IPS-18c (cell line): ENCODE data around the gene CTIF.
"Not testable (repeated sequence)": the region's sequence is repeated elsewhere in the genome, so short reads cannot be mapped to it uniquely, and the experiment has no call there.

Source experiments
- H3K4me3 ChIP-seq: 2 replicates; pipeline ENCODE4 v1.7.0; 2013; ENCODE audit warnings: low read depth, mild to moderate bottlenecking, low read length, moderate library complexity; ENCODE audit not compliant: insufficient read depth
- H3K9me3 ChIP-seq: one replicate; pipeline ENCODE4 v1.6.1; 2013; ENCODE audit warnings: mild to moderate bottlenecking, low read length, moderate library complexity; ENCODE audit not compliant: control insufficient read depth, insufficient read depth

CTIF gene

GRCh38 chr18:48800466-48800865 lies 261.6 kb downstream of the CTIF start:
- H3K9me3 ChIP-seq, result no peaks in the 10 kb centered on the region
- H3K4me3 ChIP-seq, result no peak overlapping the region

GRCh38 chr18:48800876-48801727 lies 262.3 kb downstream of the CTIF start:
- no peaks in the 10 kb centered on the region for H3K9me3 ChIP-seq
- no peak overlapping the region for H3K4me3 ChIP-seq

GRCh38 chr18:48801728-48802542 lies 263.1 kb downstream of the CTIF start:
- H3K4me3 ChIP-seq, result no peak overlapping the region
- H3K9me3 ChIP-seq, result no peaks in the 10 kb centered on the region

GRCh38 chr18:48802543-48803290 lies 263.9 kb downstream of the CTIF start:
- H3K4me3 ChIP-seq, result no peak overlapping the region
- no peaks in the 10 kb centered on the region for H3K9me3 ChIP-seq

GRCh38 chr18:48803518-48803917 lies 264.7 kb downstream of the CTIF start:
- Histone ChIP-seq H3K9me3 (no peaks in the 10 kb centered on the region), H3K4me3 (no peak overlapping the region)

GRCh38 chr18:48803951-48804855 lies 265.4 kb downstream of the CTIF start:
- Histone ChIP-seq H3K9me3 (no peaks in the 10 kb centered on the region), H3K4me3 (no peak overlapping the region)

- Histone ChIP-seq H3K9me3 (no peaks in the 10 kb centered on the region), H3K4me3 (no peak overlapping the region)
These were observed 266.2 kb downstream of the CTIF start for GRCh38 chr18:48804856-48805610.

- no peak overlapping the region for H3K4me3 ChIP-seq
These were observed 267.1 kb downstream of the CTIF start for GRCh38 chr18:48805826-48806535.

GRCh38 chr18:48806551-48807261 lies 267.9 kb downstream of the CTIF start:
- Histone ChIP-seq H3K9me3 (no peaks in the 10 kb centered on the region), H3K4me3 (no peak overlapping the region)

More at GRCh38 chr18:48805826-48806535, 267.1 kb downstream of the CTIF start:
- H3K9me3 ChIP-seq, result no peaks in the 10 kb centered on the region

- Histone ChIP-seq H3K9me3 (no peaks in the 10 kb centered on the region), H3K4me3 (no peak overlapping the region)
These were observed 269.6 kb downstream of the CTIF start for GRCh38 chr18:48808476-48808875.

- Histone ChIP-seq H3K4me3 (no peak overlapping the region), H3K9me3 (no peaks in the 10 kb centered on the region)
These were observed 270.5 kb downstream of the CTIF start for GRCh38 chr18:48809365-48809764.

- no peaks in the 10 kb centered on the region for H3K9me3 ChIP-seq
- H3K4me3 ChIP-seq, result no peak overlapping the region
These were observed 272.0 kb downstream of the CTIF start for GRCh38 chr18:48810805-48811204.

- no peak overlapping the region for H3K4me3 ChIP-seq
- no peaks in the 10 kb centered on the region for H3K9me3 ChIP-seq
These were observed 272.6 kb downstream of the CTIF start for GRCh38 chr18:48811401-48811800.

GRCh38 chr18:48811977-48812451 lies 273.2 kb downstream of the CTIF start:
- not testable (repeated sequence) for H3K9me3 ChIP-seq, H3K4me3 ChIP-seq

GRCh38 chr18:48813321-48813720 lies 274.5 kb downstream of the CTIF start:
- no peaks in the 10 kb centered on the region for H3K9me3 ChIP-seq
- H3K4me3 ChIP-seq, result no peak overlapping the region
